ENCODE results near the gene PPP1CB.

DNA sequence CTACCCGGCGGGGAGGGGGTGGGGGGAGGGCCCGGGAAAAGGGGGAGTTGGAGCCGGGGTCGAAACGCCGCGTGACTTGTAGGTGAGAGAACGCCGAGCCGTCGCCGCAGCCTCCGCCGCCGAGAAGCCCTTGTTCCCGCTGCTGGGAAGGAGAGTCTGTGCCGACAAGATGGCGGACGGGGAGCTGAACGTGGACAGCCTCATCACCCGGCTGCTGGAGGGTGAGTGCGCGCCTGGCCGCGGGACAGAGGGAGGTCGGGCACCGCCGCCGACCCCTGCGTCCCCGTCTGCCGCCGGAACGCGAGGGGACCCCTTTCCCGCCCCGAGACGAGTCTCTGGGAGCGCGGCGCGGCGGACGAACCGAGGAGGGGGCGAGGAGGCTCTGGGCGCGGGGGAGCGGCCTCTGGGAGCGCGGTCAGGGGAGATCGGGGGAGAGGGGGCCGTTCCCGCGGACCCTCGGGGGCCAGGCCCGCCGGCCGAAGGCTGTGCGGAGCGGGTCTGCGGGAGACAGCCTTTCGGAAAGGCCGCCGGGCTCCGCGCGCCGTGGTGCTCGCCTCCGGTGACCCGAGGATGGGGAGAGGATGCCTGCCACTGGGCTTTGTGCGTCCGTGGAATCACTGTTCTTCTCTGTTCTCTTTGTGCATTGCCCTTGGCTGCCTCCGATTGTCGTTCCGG lies 463 bp downstream of the PPP1CB start:
- TF ChIP-seq NFRKB (IDR thresholded peaks at IDR 0.05), result no peak
- TF ChIP-seq TARDBP (IDR thresholded peaks at IDR 0.05), result no peak
- no peak for TF ChIP-seq ARNT (IDR thresholded peaks at IDR 0.05)
- no peak for TF ChIP-seq SP1 (IDR thresholded peaks at IDR 0.05)
- no peak for TF ChIP-seq FOXK2 (IDR thresholded peaks at IDR 0.05)
- TF ChIP-seq FOXA1 (IDR thresholded peaks at IDR 0.05), result no peak
- no peak for TF ChIP-seq HDGF (IDR thresholded peaks at IDR 0.05; ENCODE audit: borderline replicate concordance)
- TF ChIP-seq ELF4 (IDR thresholded peaks at IDR 0.05), result no peak
